AG08395 (cell line): ENCODE data around the gene SMYD3.

ENCODE experiments used
- DNase-seq: peaks from one replicate; pipeline ENCODE4 v3.0.0; 2012; ENCODE audit warnings: mixed read lengths, low spot score

SMYD3 gene

DNA sequence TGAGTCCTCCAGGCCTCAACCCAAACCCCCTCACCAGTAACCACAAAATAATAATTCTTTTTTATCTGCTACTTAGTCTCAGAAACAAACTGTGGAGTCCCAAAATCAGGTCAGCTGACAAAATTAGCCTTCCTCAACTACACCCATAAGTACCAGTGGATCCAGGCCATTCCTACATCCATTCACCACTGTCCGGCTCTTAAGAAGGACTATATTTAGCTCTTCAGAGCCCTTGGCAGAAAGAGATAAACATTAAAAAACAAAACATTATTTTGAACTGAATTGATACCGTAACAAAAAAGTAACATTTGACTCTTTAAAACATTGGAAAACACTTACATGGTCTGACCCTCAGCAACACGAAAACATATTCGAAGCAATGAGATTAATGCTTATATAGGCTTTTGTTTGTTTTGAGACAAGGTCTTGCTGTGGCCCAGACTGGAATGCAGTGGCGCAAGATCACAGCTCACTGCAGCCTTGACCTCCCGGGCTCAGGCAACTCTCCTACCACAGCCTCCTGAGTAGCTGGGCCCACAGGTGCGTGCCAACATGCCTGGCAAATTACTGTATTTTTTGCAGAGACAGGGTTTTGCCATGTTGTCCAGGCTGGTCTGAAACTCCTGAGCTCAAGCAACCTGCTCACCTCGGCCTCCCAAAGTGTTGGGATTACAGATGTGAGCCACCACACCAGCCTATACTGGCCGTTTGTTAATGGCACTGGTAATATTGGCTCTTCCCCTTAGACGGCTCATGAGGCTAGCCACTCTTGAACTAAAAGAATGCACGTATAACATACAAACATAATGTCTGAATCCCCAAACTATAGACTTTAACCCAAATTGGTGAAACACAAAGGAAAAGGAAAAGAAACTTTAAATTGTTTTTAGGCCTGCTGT is 330.7 kb downstream of the SMYD3 start:
- DNase-seq: no peak

DNA sequence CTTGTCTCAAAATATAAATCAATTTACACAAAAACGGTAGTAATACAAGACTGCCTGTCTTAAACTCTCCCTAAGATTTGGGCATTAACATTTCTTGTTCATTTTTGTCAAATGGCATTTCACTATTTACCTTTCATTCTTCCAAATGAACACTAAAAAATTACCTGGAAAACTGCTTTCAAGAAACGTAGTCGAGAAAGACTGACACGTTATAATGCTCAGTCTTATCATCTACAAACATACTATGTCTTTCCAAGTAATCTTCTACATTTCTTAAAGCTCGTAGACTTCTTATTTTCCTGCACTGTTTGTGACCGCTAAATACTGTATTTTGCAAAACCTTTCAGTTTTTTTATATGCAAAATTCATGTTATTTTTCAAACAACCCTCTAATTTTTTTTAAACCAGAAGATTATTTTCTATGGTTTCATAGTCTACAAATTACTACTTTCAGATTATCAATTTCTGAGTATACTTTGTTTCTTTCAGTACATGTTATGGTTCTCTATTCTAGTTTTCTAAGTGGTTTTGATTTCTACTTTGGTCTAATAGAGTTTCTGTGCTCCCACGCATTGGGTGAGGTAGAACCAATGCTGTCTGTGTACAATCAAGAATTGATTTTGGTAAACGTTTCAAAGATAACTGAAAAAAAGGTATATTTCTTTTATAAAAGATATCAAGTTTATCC is 336.4 kb downstream of the SMYD3 start:
- no peak for DNase-seq

DNA sequence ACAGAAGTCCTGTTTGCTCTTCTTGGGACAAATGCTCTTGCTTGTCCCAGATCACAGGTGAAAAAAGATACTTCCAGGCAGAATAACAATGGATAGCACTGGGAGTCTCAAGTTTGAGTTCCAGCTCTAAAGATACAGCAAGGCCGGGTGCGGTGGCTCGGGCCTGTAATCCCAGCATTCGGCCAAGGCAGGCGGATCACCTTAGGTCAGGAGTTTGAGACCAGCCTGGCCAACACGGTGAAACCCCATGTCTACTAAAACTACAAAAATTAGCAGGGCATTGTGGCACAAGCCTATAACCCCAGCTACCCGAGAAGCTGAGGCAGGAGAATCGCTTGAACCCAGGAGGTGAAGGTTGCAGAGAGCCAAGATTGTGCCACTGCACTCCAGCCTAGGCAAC is 337.6 kb downstream of the SMYD3 start:
- no peak for DNase-seq

DNA sequence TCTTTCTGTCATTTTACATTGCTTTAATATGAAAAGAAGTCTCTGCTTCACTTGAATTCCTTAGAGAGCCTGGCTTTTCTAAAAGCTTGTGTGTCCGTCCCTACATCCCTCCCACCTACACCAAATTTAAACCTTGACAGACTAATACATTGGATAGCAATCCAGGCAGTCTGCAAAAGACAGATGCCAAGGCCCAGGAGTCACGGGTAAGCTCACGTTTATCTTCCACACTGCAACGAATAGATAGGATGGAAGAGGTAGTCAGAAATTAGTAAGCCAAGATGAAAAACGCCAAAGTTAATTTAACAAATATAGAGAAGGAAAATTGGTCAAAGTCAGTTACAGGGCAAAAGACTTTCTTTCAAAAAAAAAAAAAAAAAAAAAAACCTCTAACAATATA is 338.1 kb downstream of the SMYD3 start:
- DNase-seq: no peak

DNA sequence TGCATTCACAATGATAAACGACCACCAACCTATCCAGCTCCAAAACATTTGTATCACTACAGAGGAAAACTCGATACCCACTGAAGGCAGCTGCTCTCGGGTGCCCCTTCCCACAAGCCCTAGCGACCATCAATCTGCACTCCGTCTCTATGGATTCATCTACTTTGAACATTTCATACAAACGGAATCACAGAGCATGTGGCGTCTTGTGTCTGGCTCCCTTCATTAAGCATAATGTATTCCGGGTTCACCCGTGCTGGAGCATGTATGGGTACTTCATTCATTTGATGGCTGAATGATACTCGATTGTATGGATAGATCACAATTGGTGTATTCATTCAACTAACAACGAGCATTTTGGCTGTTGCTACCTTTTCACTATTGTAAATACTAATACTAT is 340.2 kb downstream of the SMYD3 start:
- DNase-seq: no peak

DNA sequence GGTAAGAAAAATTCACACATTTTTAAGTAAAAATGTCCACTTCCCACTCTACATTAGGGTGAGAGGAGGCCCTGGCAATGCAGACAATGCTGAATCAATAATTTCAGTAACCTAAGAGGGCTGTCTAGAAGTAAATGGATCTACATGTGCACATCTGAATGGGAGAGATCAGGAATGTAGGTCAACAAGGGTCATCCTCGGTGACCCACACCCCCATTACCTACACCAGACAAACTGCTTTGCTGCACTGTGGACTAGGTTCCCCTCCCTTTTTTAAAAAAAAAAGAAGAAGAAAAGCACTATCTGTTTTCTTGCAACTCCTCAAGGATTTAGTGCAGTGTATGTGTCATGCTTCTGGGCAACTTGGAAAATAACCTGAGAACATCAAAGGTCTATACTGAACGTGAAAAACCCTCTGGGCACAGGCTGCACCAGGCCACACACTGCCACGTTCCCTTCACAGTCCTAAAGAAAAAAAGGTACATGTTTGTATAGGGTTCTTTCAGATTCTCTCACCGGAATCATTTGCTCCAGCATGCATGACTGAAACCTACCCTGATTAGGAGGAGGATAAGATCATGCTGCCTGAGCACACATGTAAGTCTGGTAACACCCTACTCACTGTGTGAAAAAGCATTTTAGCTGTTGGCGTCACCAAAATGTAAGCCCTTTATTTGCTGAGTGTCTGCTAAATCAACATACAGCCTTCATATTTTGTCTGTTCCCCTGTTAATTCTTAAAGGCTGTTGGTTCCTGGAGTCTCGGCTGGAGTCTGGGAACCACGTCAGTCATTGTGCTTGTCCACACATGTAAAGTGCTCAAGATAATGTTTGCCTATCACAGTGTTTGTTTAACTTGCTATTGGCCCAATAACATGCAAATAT is 341.0 kb downstream of the SMYD3 start:
- DNase-seq: no peak

DNA sequence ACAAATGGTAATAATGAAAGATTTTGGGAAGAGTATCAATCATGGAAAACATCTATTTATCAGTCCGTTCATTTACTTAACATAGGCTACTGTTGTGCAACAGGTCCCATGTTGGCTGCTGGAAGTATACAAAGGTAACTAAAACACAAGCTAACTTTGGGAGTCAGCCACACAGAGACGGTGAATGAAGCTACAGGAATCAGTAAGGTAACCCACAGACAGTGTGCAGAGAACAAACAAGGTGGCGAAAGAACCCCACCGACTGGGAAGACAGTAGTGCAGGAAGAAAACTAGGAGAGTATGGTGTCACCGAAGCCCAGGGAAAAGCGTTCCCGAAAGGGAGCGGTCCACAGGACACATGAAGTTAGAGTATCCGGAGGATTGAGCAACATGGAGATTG is 342.3 kb downstream of the SMYD3 start:
- no peak for DNase-seq

DNA sequence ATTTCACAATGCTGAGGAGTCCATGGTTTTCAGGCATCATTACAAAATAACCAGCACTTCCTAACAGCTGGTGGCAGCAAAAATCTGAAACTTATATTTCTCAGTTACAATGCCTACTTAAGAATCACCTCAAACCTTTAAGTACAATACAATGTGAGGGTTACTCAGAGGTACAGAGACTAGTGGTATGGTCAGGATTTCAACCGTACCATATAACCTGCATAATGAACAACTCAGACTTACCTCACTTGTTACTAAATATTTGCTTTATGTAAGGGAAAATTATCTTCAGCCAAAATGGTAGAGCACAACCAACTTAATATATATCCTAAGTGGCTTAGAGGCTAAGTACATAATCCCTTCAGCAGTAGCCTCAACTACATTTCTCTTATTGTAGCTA is 344.5 kb downstream of the SMYD3 start:
- no peak for DNase-seq

DNA sequence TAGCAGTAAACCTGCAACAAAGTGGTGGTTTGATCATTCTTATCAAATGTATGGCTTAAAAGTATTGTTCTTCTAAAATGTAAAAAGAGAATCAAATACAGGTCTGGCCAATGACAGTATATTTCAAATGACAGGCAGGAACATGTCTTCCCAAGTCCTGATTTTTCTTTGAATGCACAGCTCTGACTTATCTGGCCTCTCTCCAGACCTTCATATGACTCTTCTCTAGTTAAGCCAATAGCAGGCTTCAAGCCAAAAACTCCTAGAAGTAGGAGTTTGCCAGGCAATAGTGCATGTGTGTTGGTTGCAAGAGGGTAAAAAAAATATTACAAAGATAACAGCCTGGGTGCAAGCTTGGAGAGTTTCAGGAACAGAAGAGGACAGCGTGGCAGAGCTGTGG is 345.5 kb downstream of the SMYD3 start:
- peak; percentile 30 for DNase-seq

DNA sequence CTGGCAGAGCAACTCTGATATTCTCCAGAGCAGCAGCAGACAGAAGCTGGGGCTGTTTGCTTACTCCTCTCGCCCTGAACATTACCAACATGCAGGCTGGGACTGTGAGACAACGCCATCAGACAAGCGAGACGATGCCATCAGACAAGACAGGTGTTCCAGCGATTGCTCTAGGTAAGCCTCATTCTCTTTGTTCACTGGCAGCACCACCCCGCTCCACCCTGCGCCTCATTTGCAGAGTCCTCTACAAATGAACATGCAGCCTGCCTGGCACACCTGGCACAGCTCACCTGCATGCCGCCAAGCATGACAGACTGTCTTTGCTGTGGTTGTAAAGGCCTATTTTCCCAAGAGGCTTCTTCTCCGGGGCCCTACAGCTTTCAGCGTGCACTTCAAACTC is 346.2 kb downstream of the SMYD3 start:
- no peak for DNase-seq

DNA sequence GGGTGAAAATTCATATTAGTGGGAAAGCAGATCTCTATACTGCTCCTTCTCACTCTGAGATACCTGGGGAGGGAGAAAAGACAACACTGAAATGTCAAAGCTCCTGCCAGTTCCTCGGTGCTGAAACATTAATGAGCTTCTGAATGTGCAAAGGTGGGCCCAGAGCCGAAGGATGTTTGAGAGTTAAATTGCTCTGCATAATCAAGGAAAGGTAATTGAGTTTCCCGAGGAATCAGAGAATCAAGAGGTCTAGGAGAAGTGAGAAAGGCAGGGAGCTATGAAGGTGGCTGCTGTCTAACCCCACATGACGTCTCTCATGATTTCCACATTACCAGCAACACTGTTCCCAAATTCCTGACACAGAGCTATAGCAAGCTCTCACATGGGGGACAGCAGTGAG is 346.7 kb downstream of the SMYD3 start:
- no peak for DNase-seq

DNA sequence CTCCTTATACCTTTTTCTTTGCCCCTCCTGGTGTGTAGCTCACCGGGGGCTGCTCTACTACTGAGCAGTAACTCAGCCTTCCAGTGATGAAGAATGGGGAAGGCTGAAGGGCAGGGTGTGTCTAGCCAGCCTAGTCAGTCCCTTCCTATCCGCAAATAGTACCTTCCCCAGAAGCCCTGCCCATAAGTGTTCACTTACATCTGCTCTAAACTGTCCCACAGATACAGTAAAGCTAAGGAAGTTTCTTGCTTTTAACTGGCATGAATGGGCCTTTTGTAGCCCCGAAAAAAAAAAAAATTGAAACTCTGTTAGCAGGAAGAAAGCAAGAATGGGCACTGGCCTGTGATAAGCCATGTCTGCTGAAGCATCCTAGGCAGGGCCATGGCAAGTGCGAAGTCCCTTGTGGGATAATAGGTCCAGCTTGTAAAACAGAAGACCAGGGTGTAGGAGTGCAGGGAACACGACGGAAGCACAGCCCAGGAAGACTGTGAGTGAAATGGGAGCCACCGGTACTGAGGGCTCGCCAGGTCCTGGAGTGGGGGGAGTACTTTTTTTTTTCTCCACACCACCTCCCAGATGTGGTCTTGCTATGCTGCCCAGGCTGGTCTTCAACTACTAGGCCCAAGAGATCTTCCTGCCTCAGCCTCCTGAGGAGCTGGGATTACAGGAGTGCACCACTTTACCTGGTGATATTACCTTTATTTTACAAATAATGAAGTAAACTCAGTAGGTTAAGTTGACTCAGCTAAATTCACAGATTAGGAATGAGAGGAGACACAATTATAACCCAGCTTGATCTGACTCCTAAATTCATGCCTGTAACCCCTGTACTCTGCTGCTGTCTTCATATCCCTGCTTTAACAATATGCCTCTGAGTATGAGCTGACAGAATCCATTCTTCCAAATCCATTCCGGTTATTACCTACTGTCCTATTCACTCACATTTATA is 347.5 kb downstream of the SMYD3 start:
- DNase-seq: no peak

DNA sequence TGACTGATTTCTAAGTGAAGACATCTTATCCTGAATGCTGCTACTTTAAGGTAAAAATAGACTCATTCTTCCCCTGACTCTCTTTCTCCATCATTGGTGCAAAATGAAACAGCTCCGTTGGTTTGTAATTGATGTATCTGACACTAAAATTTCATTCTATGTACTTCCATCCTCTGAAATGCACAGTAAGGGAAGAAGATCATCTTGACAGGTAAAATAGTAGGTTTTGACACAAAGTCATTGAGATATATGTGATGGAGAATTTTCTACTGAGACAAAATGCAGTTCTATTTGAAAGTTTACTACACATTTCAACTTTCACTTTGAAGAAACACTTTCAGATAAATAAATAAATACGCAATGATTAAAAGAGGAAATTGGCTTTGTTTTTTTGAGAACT is 348.9 kb downstream of the SMYD3 start:
- no peak for DNase-seq

DNA sequence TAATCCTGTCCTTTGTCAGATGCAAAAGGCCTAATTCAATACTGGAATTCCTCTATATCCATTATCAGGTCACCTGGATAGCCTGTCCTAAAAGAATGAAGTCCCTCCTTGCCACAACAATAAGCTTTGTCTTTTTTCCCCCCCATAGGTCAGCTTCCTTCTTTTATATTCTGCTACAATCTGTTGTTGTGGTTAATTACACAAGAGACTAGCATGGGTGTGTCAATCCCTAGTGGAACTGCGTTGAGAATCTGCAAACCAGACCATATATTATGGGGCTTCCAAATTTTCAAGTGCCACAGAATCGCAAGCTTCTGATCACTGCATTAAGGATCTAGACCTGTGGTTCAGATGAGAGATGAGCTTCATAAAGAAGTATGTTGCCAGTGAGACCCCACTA is 349.6 kb downstream of the SMYD3 start:
- peak; percentile 19 for DNase-seq

DNA sequence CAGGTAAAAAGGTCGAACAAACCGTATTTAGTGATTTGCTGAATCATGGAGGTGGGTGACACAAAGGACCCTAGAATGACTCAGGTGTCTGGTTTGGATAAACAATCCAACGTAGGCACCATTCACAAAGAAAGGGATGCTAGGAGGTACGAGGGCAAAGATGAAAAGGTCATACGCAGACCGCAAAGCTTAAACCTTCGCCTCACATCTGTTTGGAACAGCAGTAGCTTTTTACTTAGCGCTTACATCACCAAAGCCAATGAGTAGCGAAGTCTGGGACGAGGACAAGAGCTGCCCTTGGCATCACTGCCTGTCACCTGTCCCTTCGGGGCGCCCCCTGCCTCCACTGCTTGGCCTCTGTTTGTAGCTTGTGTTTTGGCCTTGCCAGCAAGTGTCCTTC is 350.2 kb downstream of the SMYD3 start:
- no peak for DNase-seq

DNA sequence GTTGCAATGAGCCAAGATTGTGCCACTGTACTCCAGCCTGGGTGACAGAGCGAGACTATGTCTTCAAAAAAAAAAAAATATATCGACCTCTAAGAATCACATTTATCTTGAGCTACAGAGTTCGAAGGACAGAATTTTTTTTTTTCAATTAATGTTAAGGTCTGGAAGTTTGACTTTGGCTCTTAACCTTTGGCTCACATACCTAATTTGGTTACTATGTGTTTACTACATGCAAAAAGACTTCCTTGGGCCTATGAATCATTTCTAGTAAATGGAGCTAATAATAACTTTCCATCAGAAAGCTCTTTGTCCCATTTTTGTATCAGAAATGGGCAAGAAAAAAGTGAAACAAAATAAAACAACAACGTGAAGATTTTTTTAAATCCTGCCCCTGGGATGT is 351.2 kb downstream of the SMYD3 start:
- peak; percentile 58 for DNase-seq

DNA sequence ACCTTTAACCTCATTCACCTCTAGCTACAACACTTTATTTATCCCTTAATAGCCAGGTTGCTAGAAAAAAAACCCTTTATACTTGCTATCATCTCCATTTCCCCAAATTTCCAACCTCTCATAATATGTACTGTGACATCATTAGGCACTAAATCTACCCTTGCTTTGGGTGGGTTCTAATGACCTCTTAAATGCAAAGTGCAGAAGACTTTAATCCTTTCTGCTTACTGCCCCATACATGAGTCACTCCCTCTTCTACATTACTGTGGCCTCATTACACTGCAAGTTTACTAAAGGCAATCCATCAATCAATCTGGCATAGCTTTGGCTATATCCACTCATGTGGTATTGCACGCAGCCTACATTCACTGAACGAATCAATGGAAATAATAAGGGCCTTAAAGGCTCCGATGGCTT is 353.3 kb downstream of the SMYD3 start:
- no peak for DNase-seq

DNA sequence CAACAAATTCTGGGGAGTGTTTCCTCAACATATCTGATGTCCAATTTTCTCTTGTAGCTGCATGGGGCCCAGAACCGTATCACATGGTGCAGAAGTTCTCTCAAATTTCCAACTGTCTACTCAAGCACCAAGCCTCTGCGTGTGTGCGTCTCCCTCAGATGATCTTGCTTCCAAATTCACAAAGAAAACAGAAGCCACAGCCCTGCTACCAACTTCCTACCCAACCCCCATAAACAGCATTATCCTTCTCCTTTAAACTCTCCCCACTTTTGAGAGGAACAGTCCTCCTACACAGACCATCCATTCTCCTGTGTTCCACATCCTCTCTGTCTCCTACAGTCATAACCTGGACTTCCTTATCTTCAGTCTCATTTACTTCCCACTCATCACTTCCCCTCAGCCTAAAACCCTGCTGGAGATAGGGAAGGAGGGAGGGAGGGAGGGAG is 354.1 kb downstream of the SMYD3 start:
- DNase-seq: no peak

DNA sequence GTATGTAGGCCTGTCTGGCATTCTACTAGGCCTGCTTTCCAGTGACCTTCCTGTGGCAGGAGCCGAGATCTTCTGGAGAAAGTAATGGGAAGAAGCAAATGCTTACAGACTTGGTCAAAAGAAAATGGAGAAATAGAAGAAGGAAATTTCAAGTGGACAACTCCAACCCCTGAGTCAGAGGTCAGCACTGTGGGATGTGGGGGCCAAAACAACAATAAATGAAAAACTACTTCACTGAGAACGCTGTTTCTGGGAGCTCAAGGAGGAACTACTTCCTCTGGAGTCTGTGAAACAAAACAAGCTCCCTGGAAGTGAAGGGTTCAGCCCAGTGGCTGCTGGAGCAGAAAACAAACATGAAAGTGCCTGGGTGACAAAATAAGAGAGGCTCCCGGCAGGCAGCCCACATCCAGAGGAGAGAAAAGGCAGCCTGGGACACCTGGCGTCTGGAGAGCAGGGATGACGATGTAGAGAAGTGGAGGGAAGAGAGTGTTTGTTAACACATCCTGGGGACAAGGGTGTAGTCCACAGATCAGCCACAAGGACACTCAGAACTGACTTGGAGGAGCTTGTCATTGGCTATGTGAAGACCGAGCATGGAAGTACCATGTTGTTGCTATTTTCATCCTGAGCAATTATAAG is 355.2 kb downstream of the SMYD3 start:
- no peak for DNase-seq

DNA sequence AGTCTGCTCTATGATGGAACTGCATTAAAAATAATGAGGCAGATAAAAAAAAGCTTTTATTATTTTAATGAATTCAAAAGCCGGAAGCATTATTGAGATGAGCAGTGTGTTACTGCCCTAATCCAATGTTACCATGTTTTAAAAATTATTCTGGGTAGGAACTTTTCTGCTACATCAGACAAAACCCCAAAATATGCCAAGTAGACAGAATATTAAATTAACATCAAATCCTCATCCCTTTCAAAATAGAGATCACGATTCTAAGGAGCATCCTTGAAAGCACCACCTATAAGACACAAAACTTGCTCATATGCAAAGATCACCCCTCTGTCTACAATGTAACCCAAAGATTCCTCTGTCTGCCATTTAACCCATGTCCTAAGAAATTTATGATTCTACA is 357.5 kb downstream of the SMYD3 start:
- DNase-seq: no peak
